DND-41 (cell line): ENCODE measurements around the gene SERP1.
A peak's percentile ranks its signal among the peaks of the same experiment; 100 is the strongest.

Source experiments
- CTCF ChIP-seq: IDR thresholded peaks from 2 replicates; pipeline ENCODE4 v1.5.1; 2012; ENCODE audit warnings: borderline replicate concordance, low read length, moderate library complexity, mild to moderate bottlenecking; ENCODE audit not compliant: poor library complexity, severe bottlenecking; ENCODE audit errors: extremely low read depth
- EZH2 ChIP-seq: IDR thresholded peaks from 3 replicates; pipeline ENCODE4 v1.6.1; 2012; ENCODE audit warnings: borderline replicate concordance, low read depth, mild to moderate bottlenecking, moderate library complexity, low read length, inconsistent platforms; ENCODE audit not compliant: severe bottlenecking

GRCh38 chr3:150495563-150496168, 50.6 kb downstream of the SERP1 start:
- TF ChIP-seq CTCF, result peak; percentile 81
- TF ChIP-seq EZH2, result no peak
